ENCODE results near the gene OVAAL. TPM values are rescaled to one million over a fixed set of nuclear protein-coding genes. Genes with fewer than 3 reads are reported as not detected.

OVAAL gene
- total RNA-seq, 4 donors from 2014 or later: not detected

DNA sequence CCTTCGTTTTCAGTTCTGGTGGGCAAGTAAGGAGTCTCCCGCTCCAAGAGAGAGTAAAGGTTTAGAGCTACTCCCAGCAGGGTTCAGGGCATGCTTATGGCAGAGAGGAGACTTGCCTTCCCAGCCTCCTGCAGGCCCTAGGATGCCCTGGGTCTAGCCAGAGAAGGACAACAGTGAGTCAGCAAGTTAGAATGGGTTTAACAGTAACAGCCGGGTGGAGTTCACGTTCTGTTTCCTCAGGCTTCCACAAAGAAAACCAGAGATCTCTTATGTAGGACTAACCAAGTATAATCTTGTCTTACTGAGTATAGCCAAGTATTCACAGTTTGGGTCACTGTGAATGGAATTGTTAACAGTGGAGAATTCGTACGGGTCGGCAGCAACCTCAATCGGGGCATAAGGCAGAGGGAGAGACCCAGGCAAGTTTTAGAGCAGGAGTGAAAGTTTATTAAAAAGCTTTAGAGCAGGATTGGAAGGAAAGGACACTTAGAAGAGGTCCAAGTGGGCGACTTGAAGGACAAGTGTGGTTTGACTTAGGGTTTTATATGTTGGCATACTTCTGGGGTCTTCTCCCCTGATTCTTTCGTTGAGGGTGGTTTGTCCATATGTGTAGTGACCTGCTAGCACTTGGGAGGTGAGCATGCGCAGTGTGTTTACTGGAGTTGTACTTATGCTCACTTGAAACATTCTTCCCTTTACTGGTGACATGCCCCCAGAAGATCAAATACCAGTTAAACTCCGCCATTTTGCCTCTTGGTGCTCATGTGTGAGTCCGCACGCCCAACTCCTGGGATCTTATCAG is 4.5 kb downstream of the OVAAL start:
- no peak overlapping the region for H3K4me3 ChIP-seq (ENCODE audit: low read depth, poor library complexity, severe bottlenecking)
- TF ChIP-seq POLR2A (IDR thresholded peaks at IDR 0.05): no peak
- TF ChIP-seq, protein P1, sequence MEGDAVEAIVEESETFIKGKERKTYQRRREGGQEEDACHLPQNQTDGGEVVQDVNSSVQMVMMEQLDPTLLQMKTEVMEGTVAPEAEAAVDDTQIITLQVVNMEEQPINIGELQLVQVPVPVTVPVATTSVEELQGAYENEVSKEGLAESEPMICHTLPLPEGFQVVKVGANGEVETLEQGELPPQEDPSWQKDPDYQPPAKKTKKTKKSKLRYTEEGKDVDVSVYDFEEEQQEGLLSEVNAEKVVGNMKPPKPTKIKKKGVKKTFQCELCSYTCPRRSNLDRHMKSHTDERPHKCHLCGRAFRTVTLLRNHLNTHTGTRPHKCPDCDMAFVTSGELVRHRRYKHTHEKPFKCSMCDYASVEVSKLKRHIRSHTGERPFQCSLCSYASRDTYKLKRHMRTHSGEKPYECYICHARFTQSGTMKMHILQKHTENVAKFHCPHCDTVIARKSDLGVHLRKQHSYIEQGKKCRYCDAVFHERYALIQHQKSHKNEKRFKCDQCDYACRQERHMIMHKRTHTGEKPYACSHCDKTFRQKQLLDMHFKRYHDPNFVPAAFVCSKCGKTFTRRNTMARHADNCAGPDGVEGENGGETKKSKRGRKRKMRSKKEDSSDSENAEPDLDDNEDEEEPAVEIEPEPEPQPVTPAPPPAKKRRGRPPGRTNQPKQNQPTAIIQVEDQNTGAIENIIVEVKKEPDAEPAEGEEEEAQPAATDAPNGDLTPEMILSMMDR (IDR thresholded peaks at IDR 0.05): no peak
- no peak for DNase-seq (ENCODE audit: low spot score in 2 of 2)
- intact Hi-C loops (cut with DNase I; ENCODE audit: low total_unique reads): no loop called here
- 65 to 67% methylated on average over 14 of the region's 14 CpGs for WGBS, 2 donors

DNA sequence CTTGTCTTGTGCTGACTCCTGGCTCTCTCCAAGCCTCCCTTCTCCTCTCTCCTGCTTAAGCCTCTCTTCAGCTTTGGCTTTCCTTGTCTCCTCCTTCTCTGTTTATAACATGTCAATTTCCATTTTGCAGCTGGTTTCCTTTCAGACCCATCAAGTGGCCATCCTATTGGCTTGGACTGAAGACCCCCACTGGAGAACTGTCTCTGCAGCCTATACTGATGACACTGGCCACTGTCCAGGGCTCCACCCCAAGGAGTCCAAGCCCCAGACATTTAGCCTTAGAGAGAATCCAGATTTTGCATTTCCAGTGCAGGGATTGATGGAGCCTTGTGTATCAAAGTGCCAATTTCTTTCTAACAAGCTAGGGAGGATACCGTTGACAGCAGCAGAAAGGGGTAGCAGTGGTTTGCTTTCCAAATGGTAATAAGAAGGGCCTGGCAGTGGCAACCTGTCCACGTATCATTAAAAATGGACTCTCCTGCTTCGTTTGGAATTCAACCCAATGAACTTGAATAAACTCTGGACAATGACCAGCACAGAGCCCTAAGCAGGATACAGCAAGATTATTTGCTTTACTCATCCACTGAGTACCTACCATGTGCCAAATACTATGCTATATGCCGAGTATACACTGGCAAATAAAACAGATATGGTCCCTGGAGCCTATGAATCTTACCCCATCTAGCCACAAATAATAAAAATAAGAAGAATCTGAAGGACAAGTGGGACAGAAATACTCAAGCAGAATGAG is 6.5 kb downstream of the OVAAL start:
- WGBS, 2 donors: 79 to 89% methylated on average over 4 of the region's 4 CpGs
- no peak for DNase-seq (ENCODE audit: low spot score in 2 of 2)
- intact Hi-C loops (cut with DNase I; ENCODE audit: low total_unique reads): no loop called here
- TF ChIP-seq, protein P1 (IDR thresholded peaks at IDR 0.05): no peak
- TF ChIP-seq POLR2A (IDR thresholded peaks at IDR 0.05): no peak
- no peak overlapping the region for H3K4me3 ChIP-seq (ENCODE audit: low read depth, poor library complexity, severe bottlenecking)

DNA sequence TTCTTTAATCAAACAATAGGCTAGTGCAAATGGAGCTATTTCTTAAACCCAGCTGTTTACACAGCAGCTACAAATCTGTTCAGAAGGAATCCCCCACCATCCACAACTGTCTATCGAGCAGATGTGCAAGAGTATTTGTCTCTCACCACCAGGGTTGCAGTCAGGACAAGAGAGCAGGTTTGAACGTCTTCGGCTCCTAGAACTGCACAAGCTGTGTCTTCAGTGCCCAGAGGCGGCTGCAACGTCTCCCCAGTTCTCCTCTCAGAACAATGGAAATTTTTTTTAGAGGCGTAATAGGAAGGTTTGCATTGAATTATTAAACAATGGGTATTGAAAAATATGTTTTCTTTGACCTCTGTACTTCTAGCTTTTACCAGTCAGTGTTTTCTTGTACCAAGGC is 7.3 kb downstream of the OVAAL start:
- DNase-seq (ENCODE audit: low spot score in 2 of 2): no peak
- intact Hi-C loops (cut with DNase I; ENCODE audit: low total_unique reads): no loop called here
- TF ChIP-seq, protein P1 (IDR thresholded peaks at IDR 0.05): no peak
- TF ChIP-seq POLR2A (IDR thresholded peaks at IDR 0.05): no peak

DNA sequence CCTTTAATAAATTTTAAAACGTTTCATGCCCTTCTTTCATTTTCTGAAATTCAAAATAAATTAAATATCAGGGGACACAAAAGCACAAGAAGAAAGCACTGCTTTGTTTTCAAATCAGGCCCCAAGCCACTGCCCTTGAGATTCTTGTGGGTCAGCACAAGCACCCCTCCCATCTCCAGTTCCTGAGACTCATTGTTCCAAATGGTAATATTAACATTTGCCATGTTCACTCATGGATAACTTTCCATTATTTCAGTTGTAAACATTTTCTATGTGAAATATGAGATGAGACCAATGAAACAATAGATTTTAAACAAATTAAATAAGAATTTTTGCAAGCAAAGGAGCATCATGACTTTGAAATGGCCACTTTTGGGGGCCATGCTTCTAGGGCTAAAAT is 7.7 kb downstream of the OVAAL start:
- TF ChIP-seq POLR2A (IDR thresholded peaks at IDR 0.05): no peak
- TF ChIP-seq, protein P1 (IDR thresholded peaks at IDR 0.05): no peak
- WGBS, 2 donors: 36 to 66% methylated on average over 1 of the region's 1 CpG
- DNase-seq (ENCODE audit: low spot score in 2 of 2): no peak
- no peak overlapping the region for H3K4me3 ChIP-seq (ENCODE audit: low read depth, poor library complexity, severe bottlenecking)
- intact Hi-C loops (cut with DNase I; ENCODE audit: low total_unique reads): no loop called here

More for the DNA sequence above, 7.3 kb downstream of the OVAAL start:
- no peak overlapping the region for H3K4me3 ChIP-seq (ENCODE audit: low read depth, poor library complexity, severe bottlenecking)
- WGBS, 2 donors: 65 to 70% methylated on average over 6 of the region's 6 CpGs

DNA sequence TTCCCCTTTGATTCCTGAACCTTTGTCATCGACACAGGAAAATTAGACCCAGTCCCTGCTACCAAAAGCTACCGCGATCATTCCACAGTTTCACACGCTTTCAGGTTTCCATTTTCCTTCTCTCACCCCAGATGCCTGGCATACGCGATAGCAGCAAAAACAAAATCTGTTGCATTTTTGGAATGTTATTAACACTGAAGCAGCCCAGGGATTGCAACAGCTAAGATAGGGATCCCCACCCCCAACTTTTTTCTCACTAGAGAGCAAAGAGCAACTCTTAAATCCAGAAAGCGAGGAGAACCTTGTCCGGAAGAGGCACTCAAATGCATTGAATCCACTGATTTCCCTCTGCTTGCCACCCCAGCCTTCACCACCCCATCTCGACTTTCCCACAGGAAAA is 8.9 kb downstream of the OVAAL start:
- DNase-seq (ENCODE audit: low spot score in 2 of 2): no peak
- intact Hi-C loops (cut with DNase I; ENCODE audit: low total_unique reads): no loop called here
- H3K4me3 ChIP-seq (ENCODE audit: low read depth, poor library complexity, severe bottlenecking): no peak overlapping the region
- no peak for TF ChIP-seq POLR2A (IDR thresholded peaks at IDR 0.05)
- TF ChIP-seq, protein P1 (IDR thresholded peaks at IDR 0.05): no peak
- 87% methylated on average over 9 of the region's 9 CpGs for WGBS, 2 donors

All from lower leg skin (tissue), 4 donors.